T-helper 1 cell treated with Interleukin-12 subunit alpha and Interleukin-12 subunit beta and Interleukin-4 antibody, amounts not matched to agents 30 μg/mL and 1 μg/mL, for 36 hours (primary cell): ENCODE results near the gene ENAH.

Experiments
- H3K27ac Mint-ChIP-seq: one replicate; pipeline ENCODE4 v1.8.0; 2021; ENCODE audit warnings: mild to moderate bottlenecking, mixed read lengths
- H3K27me3 Mint-ChIP-seq: one replicate; pipeline ENCODE4 v1.8.0; 2021; ENCODE audit warnings: low read depth, mixed read lengths
- H3K36me3 Mint-ChIP-seq: one replicate; pipeline ENCODE4 v1.8.0; 2021; ENCODE audit warnings: low read depth, mixed read lengths
- H3K4me1 Mint-ChIP-seq: one replicate; pipeline ENCODE4 v1.8.0; 2021; ENCODE audit warnings: low read depth, mixed read lengths
- H3K4me3 Mint-ChIP-seq: one replicate; pipeline ENCODE4 v1.8.0; 2021; ENCODE audit warnings: mild to moderate bottlenecking, moderate library complexity, mixed read lengths
- H3K9me3 Mint-ChIP-seq: one replicate; pipeline ENCODE4 v1.8.0; 2021; ENCODE audit warnings: mixed read lengths

Gene ENAH

GRCh38 chr1:225486856-225487255, 166.1 kb downstream of the ENAH start:
- peaks cover 11% of the 10 kb centered on the region for H3K27me3 Mint-ChIP-seq
- no peak overlapping the region for H3K27ac Mint-ChIP-seq
- H3K4me3 Mint-ChIP-seq = no peak overlapping the region
- no peaks in the 10 kb centered on the region for H3K4me1 Mint-ChIP-seq
- H3K9me3 Mint-ChIP-seq = no peaks in the 10 kb centered on the region
- H3K36me3 Mint-ChIP-seq = no peaks in the 10 kb centered on the region

- H3K9me3 Mint-ChIP-seq = no peaks in the 10 kb centered on the region
- H3K27me3 Mint-ChIP-seq = peaks cover 11% of the 10 kb centered on the region
- H3K4me1 Mint-ChIP-seq = no peaks in the 10 kb centered on the region
- no peak overlapping the region for H3K27ac Mint-ChIP-seq
- H3K4me3 Mint-ChIP-seq = no peak overlapping the region
- no peaks in the 10 kb centered on the region for H3K36me3 Mint-ChIP-seq
Observed at GRCh38 chr1:225485991-225486530, 166.9 kb downstream of the ENAH start.

GRCh38 chr1:225485226-225485625, 167.7 kb downstream of the ENAH start:
- Mint-ChIP-seq H3K4me3 (no peak overlapping the region), H3K27me3 (peaks cover 11% of the 10 kb centered on the region), H3K27ac (no peak overlapping the region), H3K36me3 (no peaks in the 10 kb centered on the region), H3K4me1 (no peaks in the 10 kb centered on the region), H3K9me3 (no peaks in the 10 kb centered on the region)

DNA sequence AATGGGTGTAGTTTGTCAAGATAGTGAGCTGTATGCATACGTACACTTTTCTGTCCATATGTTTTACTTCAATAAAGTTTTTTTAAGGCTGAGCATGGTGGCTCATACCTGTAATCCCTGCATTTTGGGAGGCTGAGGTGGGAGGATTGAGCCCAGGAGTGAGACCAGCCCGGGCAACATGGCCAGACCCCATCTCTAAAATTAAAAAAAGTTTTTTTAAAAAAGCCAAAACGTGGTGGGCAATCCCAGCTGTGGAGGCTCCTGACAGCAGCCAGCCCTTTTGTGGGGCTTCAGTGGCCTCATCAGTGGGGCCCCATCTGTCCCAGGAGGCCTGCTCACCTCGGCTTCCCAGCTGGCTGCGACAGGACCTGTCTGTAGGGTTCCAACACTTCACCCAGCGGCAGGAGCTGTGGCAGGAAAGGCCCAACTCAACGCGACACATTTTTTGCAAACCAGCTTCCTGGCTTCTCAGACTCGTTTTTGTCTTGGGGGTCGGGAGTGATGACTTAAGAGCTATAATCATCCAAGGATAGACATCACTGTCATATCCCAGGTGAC, 168.2 kb downstream of the ENAH start:
- Mint-ChIP-seq H3K36me3 (no peaks in the 10 kb centered on the region), H3K27ac (no peak overlapping the region), H3K27me3 (peaks cover 11% of the 10 kb centered on the region), H3K4me1 (no peaks in the 10 kb centered on the region), H3K9me3 (no peaks in the 10 kb centered on the region), H3K4me3 (no peak overlapping the region)

GRCh38 chr1:225483818-225484656, 168.9 kb downstream of the ENAH start:
- Mint-ChIP-seq H3K27ac (no peak overlapping the region), H3K4me1 (no peaks in the 10 kb centered on the region), H3K27me3 (peaks cover 8% of the 10 kb centered on the region), H3K4me3 (no peak overlapping the region), H3K36me3 (no peaks in the 10 kb centered on the region), H3K9me3 (no peaks in the 10 kb centered on the region)

GRCh38 chr1:225482421-225482950, 170.4 kb downstream of the ENAH start:
- H3K27ac Mint-ChIP-seq = no peak overlapping the region
- peaks cover 4% of the 10 kb centered on the region for H3K27me3 Mint-ChIP-seq
- no peak overlapping the region for H3K4me3 Mint-ChIP-seq
- H3K4me1 Mint-ChIP-seq = peaks cover 8% of the 10 kb centered on the region
- H3K36me3 Mint-ChIP-seq = peaks cover 5% of the 10 kb centered on the region
- no peaks in the 10 kb centered on the region for H3K9me3 Mint-ChIP-seq

GRCh38 chr1:225481738-225482137, 171.2 kb downstream of the ENAH start:
- H3K27ac Mint-ChIP-seq = no peak overlapping the region
- no peaks in the 10 kb centered on the region for H3K9me3 Mint-ChIP-seq
- H3K27me3 Mint-ChIP-seq = no peaks in the 10 kb centered on the region
- peaks cover 5% of the 10 kb centered on the region for H3K36me3 Mint-ChIP-seq
- no peak overlapping the region for H3K4me3 Mint-ChIP-seq
- peaks cover 16% of the 10 kb centered on the region for H3K4me1 Mint-ChIP-seq

GRCh38 chr1:225480825-225481434, 172.0 kb downstream of the ENAH start:
- Mint-ChIP-seq H3K36me3 (peaks cover 5% of the 10 kb centered on the region), H3K27ac (no peak overlapping the region), H3K27me3 (no peaks in the 10 kb centered on the region), H3K4me1 (peaks cover 24% of the 10 kb centered on the region), H3K4me3 (no peak overlapping the region), H3K9me3 (no peaks in the 10 kb centered on the region)

- no peaks in the 10 kb centered on the region for H3K27me3 Mint-ChIP-seq
- H3K4me1 Mint-ChIP-seq = peaks cover 24% of the 10 kb centered on the region
- H3K4me3 Mint-ChIP-seq = no peak overlapping the region
- peaks cover 5% of the 10 kb centered on the region for H3K36me3 Mint-ChIP-seq
- no peaks in the 10 kb centered on the region for H3K9me3 Mint-ChIP-seq
- H3K27ac Mint-ChIP-seq = no peak overlapping the region
Observed at GRCh38 chr1:225479996-225480720, 172.8 kb downstream of the ENAH start.

DNA sequence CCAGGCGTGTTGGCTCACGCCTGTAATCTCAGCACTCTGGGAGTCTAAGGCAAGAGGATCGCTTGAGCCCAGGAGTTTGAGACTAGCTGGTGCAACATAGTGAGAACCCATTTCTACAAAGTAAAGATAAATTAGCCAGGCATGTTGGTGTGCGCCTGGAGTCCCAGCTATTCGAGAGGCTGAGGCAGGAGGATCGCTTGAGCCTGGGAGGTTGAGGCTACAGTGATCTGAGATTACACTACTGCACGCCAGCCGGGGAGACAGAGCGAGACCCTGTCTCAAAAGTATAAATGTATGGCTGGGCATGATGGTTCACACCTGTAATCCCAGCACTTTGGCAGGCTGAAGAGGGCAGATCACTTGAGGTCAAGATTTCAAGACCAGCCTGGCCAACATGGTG, 173.6 kb downstream of the ENAH start:
- Mint-ChIP-seq H3K4me1 (peaks cover 27% of the 10 kb centered on the region), H3K27me3 (no peaks in the 10 kb centered on the region), H3K4me3 (no peak overlapping the region), H3K9me3 (no peaks in the 10 kb centered on the region), H3K36me3 (peaks cover 5% of the 10 kb centered on the region), H3K27ac (no peak overlapping the region)

GRCh38 chr1:225477296-225477911, 175.5 kb downstream of the ENAH start:
- peaks cover 36% of the 10 kb centered on the region for H3K4me1 Mint-ChIP-seq
- peaks cover 6% of the 10 kb centered on the region for H3K9me3 Mint-ChIP-seq
- no peak overlapping the region for H3K4me3 Mint-ChIP-seq

DNA sequence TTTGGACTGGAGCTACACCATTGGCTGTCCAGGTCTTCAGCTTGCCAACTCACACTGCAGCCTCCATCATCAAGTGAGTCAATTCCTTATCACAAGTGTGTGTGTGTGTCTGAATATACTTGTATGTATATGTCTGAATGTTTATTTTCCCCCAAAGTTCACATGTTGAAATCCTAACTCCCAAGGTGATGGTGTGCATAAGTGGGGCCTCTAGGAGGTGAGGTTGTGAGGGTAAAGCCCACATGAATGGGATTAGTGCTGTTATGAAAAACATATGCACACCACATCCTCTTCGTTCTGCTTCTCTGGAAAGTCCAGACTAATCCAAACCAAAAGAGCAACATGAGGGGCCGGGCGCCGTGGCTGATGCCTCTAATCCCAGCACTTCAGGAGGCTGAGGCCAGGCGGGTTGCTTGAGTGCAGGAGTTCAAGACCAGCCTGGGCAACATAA, 176.4 kb downstream of the ENAH start:
- Mint-ChIP-seq H3K27me3 (no peaks in the 10 kb centered on the region), H3K9me3 (peaks cover 6% of the 10 kb centered on the region), H3K27ac (peak overlapping the region; percentile 46), H3K36me3 (peaks cover 5% of the 10 kb centered on the region), H3K4me1 (peaks cover 36% of the 10 kb centered on the region), H3K4me3 (peak overlapping the region; percentile 0)

More at GRCh38 chr1:225477296-225477911, 175.5 kb downstream of the ENAH start:
- peak overlapping the region; percentile 46 for H3K27ac Mint-ChIP-seq
- no peaks in the 10 kb centered on the region for H3K27me3 Mint-ChIP-seq
- H3K36me3 Mint-ChIP-seq = peaks cover 5% of the 10 kb centered on the region

DNA sequence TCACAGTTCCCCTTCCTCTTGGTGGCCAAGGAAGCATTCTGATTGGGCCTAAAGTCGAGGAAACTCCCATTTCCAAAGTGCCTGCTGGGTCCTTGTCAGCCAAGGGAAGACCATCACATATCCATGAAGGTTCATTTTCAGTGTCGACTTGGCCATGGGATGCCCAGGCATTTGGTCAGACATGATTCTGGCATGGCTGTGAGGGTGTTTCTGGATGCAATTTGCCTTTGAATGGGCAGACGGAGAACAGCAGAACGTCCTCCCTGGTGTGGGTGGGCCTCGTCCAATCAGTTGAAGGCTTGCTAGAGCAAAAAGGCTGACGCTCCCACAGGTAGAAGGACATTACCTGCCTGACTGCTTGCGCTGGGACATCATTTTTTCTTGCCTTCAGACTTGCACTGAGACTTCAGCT, 176.8 kb downstream of the ENAH start:
- no peaks in the 10 kb centered on the region for H3K27me3 Mint-ChIP-seq
- peaks cover 6% of the 10 kb centered on the region for H3K9me3 Mint-ChIP-seq
- H3K4me3 Mint-ChIP-seq = no peak overlapping the region
- peaks cover 37% of the 10 kb centered on the region for H3K4me1 Mint-ChIP-seq
- H3K36me3 Mint-ChIP-seq = peaks cover 5% of the 10 kb centered on the region
- peak overlapping the region; percentile 4 for H3K27ac Mint-ChIP-seq
